ENCODE results near the gene ATRNL1. TPM values are rescaled to one million over a fixed set of nuclear protein-coding genes. Genes with fewer than 3 reads are reported as not detected.

ATRNL1 gene
- polyA plus RNA-seq, 3 donors from 2014 or later, result not detected

GRCh38 chr10:115996031-115996430 lies 902.9 kb downstream of the ATRNL1 start:
- Mint-ChIP-seq H3K4me1 (no peaks in the 10 kb centered on the region), H3K36me3 (no peaks in the 10 kb centered on the region), H3K4me3 (no peak overlapping the region), H3K27ac (no peak overlapping the region), H3K9me3 (peaks cover 0 to 15% (median 7%) of the 10 kb centered on the region in 6 donors), H3K27me3 (ENCODE audit: low read depth in 3 of 3) (peaks cover 0 to 4% (median 2%) of the 10 kb centered on the region in 3 donors)
- no peak for DNase-seq

GRCh38 chr10:115998301-115998700 lies 905.1 kb downstream of the ATRNL1 start:
- Mint-ChIP-seq H3K36me3 (no peaks in the 10 kb centered on the region), H3K4me3 (no peak overlapping the region), H3K27me3 (ENCODE audit: low read depth in 3 of 3) (peaks cover 0 to 4% (median 2%) of the 10 kb centered on the region in 3 donors), H3K9me3 (peaks cover 0 to 16% (median 4%) of the 10 kb centered on the region in 6 donors), H3K4me1 (no peaks in the 10 kb centered on the region), H3K27ac (no peak overlapping the region)
- DNase-seq, result no peak

Other genes starting within 250 kb of the ATRNL1 start
- gene TRUB1, start 155.2 kb upstream of the ATRNL1 start, polyA plus RNA-seq, result 10 to 100 TPM in 2 of 3 donors, 1 to 10 TPM in 1; 1.9 to 11.2 (median 10.6) TPM

Data from immature natural killer cell (primary cell).